Activated CD8-positive, alpha-beta memory T cell treated with anti-CD3 and anti-CD28 coated beads for 1 hour (primary cell): Measurements from ENCODE around the gene C11orf68.
"Not testable (repeated sequence)": the region's sequence is repeated elsewhere in the genome, so short reads cannot be mapped to it uniquely, and the experiment has no call there.

ENCODE experiments used
- DNase-seq, 2 donors: peaks; one replicate each; pipeline ENCODE4 v3.0.0-alpha.2; 2020; ENCODE audit warnings: low read depth in 1 of 2; ENCODE audit errors: extremely low read depth in 1 of 2

C11orf68 gene

GRCh38 chr11:65918211-65919140 is at the start of gene C11orf68:
Gene C11orf68 (minus strand): TSS chr11:65919062. CDS start chr11:65919031, 31 bp downstream.
- no peak for DNase-seq

- no peak for DNase-seq
Observed at GRCh38 chr11:65967329-65967934, 48.6 kb upstream of the C11orf68 start.

- DNase-seq = no peak
Observed at GRCh38 chr11:65965986-65966762, 47.3 kb upstream of the C11orf68 start.

GRCh38 chr11:65964906-65965305 is 46.0 kb upstream of the C11orf68 start:
- no peak for DNase-seq

GRCh38 chr11:65962141-65962564 is 43.3 kb upstream of the C11orf68 start:
- no peak for DNase-seq

- peak; percentile 90 to 91 for DNase-seq
Observed at GRCh38 chr11:65961267-65962140, 42.6 kb upstream of the C11orf68 start, which contains the start of gene SART1. Gene SART1 (plus strand): TSS chr11:65961734. CDS start chr11:65961781, 47 bp downstream.

GRCh38 chr11:65960824-65961266 is 42.0 kb upstream of the C11orf68 start:
- DNase-seq = no peak

- DNase-seq = no peak
Observed at GRCh38 chr11:65958774-65959420, 40.0 kb upstream of the C11orf68 start.

- no peak for DNase-seq
Observed at GRCh38 chr11:65958291-65958690, 39.4 kb upstream of the C11orf68 start.

- no peak for DNase-seq
Observed at GRCh38 chr11:65954771-65955170, 35.9 kb upstream of the C11orf68 start.

GRCh38 chr11:65953471-65953870 is 34.6 kb upstream of the C11orf68 start:
- no peak for DNase-seq

- no peak for DNase-seq
Observed at GRCh38 chr11:65952052-65952521, 33.2 kb upstream of the C11orf68 start.

GRCh38 chr11:65951641-65952040 is 32.8 kb upstream of the C11orf68 start:
- DNase-seq = not testable (repeated sequence)

- not testable (repeated sequence) for DNase-seq
Observed at GRCh38 chr11:65950711-65951110, 31.8 kb upstream of the C11orf68 start.

- no peak for DNase-seq
Observed at GRCh38 chr11:65947603-65948125, 28.8 kb upstream of the C11orf68 start.

- DNase-seq = no peak
Observed at GRCh38 chr11:65947133-65947532, 28.3 kb upstream of the C11orf68 start.

- DNase-seq = no peak
Observed at GRCh38 chr11:65946655-65947054, 27.8 kb upstream of the C11orf68 start.

GRCh38 chr11:65945941-65946558 is 27.2 kb upstream of the C11orf68 start:
- no peak for DNase-seq

- DNase-seq = no peak
Observed at GRCh38 chr11:65945430-65945911, 26.6 kb upstream of the C11orf68 start, which contains the start of gene TSGA10IP. Gene TSGA10IP (plus strand): TSS chr11:65945480. CDS start chr11:65945676, 196 bp downstream.
